HCT116 (cell line): ENCODE data around the gene RSL1D1. TPM values are rescaled to one million over a fixed set of nuclear protein-coding genes. Genes with fewer than 3 reads are reported as not detected.

Source experiments
- ATAC-seq: fragments of 200-7000 bp; cut with Tn5 transposase; 2 replicates; pipeline ENCODE4 v1.9.1; 2020; ENCODE audit warnings: mild to moderate bottlenecking, moderate library complexity
- BruUV-seq: library from RNA; stranded (reverse); fragments of 400-500 nt; replicated peaks from 2 replicates; lab custom pipeline; 2021; lab: Mats Ljungman, UMichigan
- CTCF ChIA-PET: fragments of 300-600 bp; sonication (Branson Sonifier 250); formaldehyde crosslinking; loops from one replicate; lab custom pipeline; 2021; ENCODE audit warnings: antibody characterized with exemption; lab: Charles Lee
- POLR2A ChIA-PET: fragments of 300-600, 350-600 bp; sonication (Branson Sonifier 250); formaldehyde crosslinking; loops from one replicate; lab custom pipeline; 2021; ENCODE audit warnings: antibody characterized with exemption; lab: Charles Lee
- RAD21 ChIA-PET, 2 experiments: fragments of 300-600 bp; sonication (Branson Sonifier 250); formaldehyde crosslinking; loops; one replicate each; lab custom pipeline; 2023; ENCODE audit warnings: low total read pairs in 2 of 2; ENCODE audit not compliant: uncharacterized antibody in 2 of 2, unreplicated experiment in 2 of 2, low non-redundant PET in 1 of 2; lab: Charles Lee
- DNase-seq: peaks from one replicate; pipeline ENCODE4 v3.0.0-alpha.2; 2010; ENCODE audit warnings: low read depth, low spot score
- H2AFZ ChIP-seq: fragments of 200-600 bp; shearing (Covaris generic), sonication (generic); 2 replicates; pipeline ENCODE4 v1.6.1; 2017; ENCODE audit warnings: low read depth, mixed run types, mixed read lengths, antibody characterized with exemption, low read length; ENCODE audit not compliant: poor library complexity, severe bottlenecking
- H3K27ac ChIP-seq: 2 replicates; pipeline ENCODE4 v1.5.1; 2012; ENCODE audit warnings: low read depth, low read length
- H3K27me3 ChIP-seq: fragments of 200-600 bp; sonication (generic); 2 replicates; pipeline ENCODE4 v1.6.1; 2016; ENCODE audit warnings: mixed run types, low read length, mixed read lengths; ENCODE audit not compliant: insufficient read depth
- H3K36me3 ChIP-seq, 2 experiments: fragments of 200-500 bp in 1 of 2; fragments of 200-600 bp in 1 of 2; sonication (Bioruptor generic) in 1 of 2; sonication (generic) in 1 of 2; 2 replicates each; pipeline versions ENCODE4 v1.5.1 to v1.6.1; 2014 to 2016; ENCODE audit warnings: low read length in 2 of 2, inconsistent platforms in 1 of 2, mixed read lengths in 1 of 2, mixed run types in 1 of 2; ENCODE audit not compliant: insufficient read depth in 2 of 2, control insufficient read depth in 1 of 2
- H3K4me1 ChIP-seq, 2 experiments: fragments of 200-600 bp in 1 of 2; sonication (generic) in 1 of 2; 2 replicates each; pipeline versions ENCODE4 v1.5.1 to v1.6.1; 2012 to 2017; ENCODE audit warnings: low read length in 2 of 2, inconsistent platforms in 1 of 2, mild to moderate bottlenecking in 1 of 2, mixed read lengths in 1 of 2, mixed run types in 1 of 2, moderate library complexity in 1 of 2; ENCODE audit not compliant: insufficient read depth in 2 of 2, control insufficient read depth in 1 of 2
- H3K4me2 ChIP-seq: fragments of 200-600 bp; sonication (generic); 2 replicates; pipeline ENCODE4 v1.6.1; 2017; ENCODE audit warnings: mixed run types, low read length, mixed read lengths
- H3K4me3 ChIP-seq, 2 experiments: fragments of 200-600 bp in 1 of 2; sonication (generic) in 1 of 2; replicated peaks in 1 of 2; 2 replicates each; pipeline ENCODE4 v1.5.1; 2011 to 2016; ENCODE audit warnings: low read length in 2 of 2, control low read depth in 1 of 2, low read depth in 1 of 2, mild to moderate bottlenecking in 1 of 2, mixed read lengths in 1 of 2, mixed run types in 1 of 2
- H3K79me2 ChIP-seq: fragments of 200-600 bp; sonication (generic); 2 replicates; pipeline ENCODE4 v1.6.1; 2017; ENCODE audit warnings: mild to moderate bottlenecking, mixed run types, low read length, moderate library complexity, mixed read lengths; ENCODE audit not compliant: insufficient read depth
- H3K9ac ChIP-seq: fragments of 200-600 bp; sonication (generic); 2 replicates; pipeline ENCODE4 v1.6.1; 2016; ENCODE audit warnings: low read length, mixed read lengths
- H3K9me2 ChIP-seq: fragments of 200-600 bp; sonication (generic), shearing (Covaris generic); 2 replicates; pipeline ENCODE4 v1.6.1; 2017; ENCODE audit warnings: mixed run types, mild to moderate bottlenecking, moderate library complexity; ENCODE audit not compliant: insufficient read depth
- H3K9me3 ChIP-seq, 2 experiments: fragments of 200-500 bp in 1 of 2; fragments of 200-600 bp in 1 of 2; sonication (Bioruptor generic) in 1 of 2; sonication (generic) in 1 of 2; 2 replicates each; pipeline ENCODE4 v1.6.1; 2014 to 2017; ENCODE audit warnings: low read length in 2 of 2, mixed read lengths in 2 of 2, inconsistent platforms in 1 of 2, low read depth in 1 of 2, mild to moderate bottlenecking in 1 of 2, mixed run types in 1 of 2, moderate library complexity in 1 of 2; ENCODE audit not compliant: control insufficient read depth in 1 of 2, insufficient read depth in 1 of 2
- H4K20me1 ChIP-seq: fragments of 200-600 bp; sonication (generic), shearing (Covaris generic); 2 replicates; pipeline ENCODE4 v1.6.1; 2017; ENCODE audit warnings: mixed run types, mild to moderate bottlenecking, moderate library complexity; ENCODE audit not compliant: insufficient read depth
- CEBPB ChIP-seq: IDR thresholded peaks from 2 replicates; pipeline ENCODE4 v1.6.1; 2012; ENCODE audit warnings: low read depth
- EZH2 ChIP-seq: fragments of 200-600 bp; sonication (generic); IDR thresholded peaks from 2 replicates; pipeline ENCODE4 v1.6.1; 2017; ENCODE audit warnings: antibody characterized with exemption, mixed run types
- EZH2phosphoT487 ChIP-seq: fragments of 200-600 bp; IDR thresholded peaks from 2 replicates; pipeline ENCODE4 v1.6.1; 2018; ENCODE audit warnings: antibody characterized with exemption, borderline replicate concordance
- FOSL1 ChIP-seq: IDR thresholded peaks from 2 replicates; pipeline ENCODE4 v1.6.1; 2012; ENCODE audit warnings: low read depth
- JUND ChIP-seq: IDR thresholded peaks from 2 replicates; pipeline ENCODE4 v1.6.1; 2012
- REST ChIP-seq: IDR thresholded peaks from 2 replicates; pipeline ENCODE4 v1.6.1; 2012; ENCODE audit warnings: low read depth
- SRF ChIP-seq: IDR thresholded peaks from 2 replicates; pipeline ENCODE4 v1.6.1; 2012; ENCODE audit warnings: low read depth
- ZFX ChIP-seq: fragments of 450-650 bp; IDR thresholded peaks from 2 replicates; pipeline ENCODE4 v1.6.1; 2017
- intact Hi-C: fragments of 100-400 bp; cut with micrococcal nuclease; formaldehyde crosslinking; loops from 2 replicates; pipeline ENCODE4 v1.10.0; 2022
- total RNA-seq: library from RNA; stranded (reverse); gene quantifications from one replicate; pipeline ENCODE4 v1.2.1, GENCODE V29; 2021; ENCODE audit not compliant: unreplicated experiment

The RSL1D1 gene
- total RNA-seq, 1 experiment from 2014 or later, result 291 TPM

- Histone ChIP-seq H3K4me2 (no peak overlapping the region), H3K9me3 (no peaks in the 10 kb centered on the region), H3K4me1 (no peaks in the 10 kb centered on the region), H3K27ac (no peak overlapping the region), H3K36me3 (peaks cover 27 to 52% of the 10 kb centered on the region in 2 experiments), H3K27me3 (no peaks in the 10 kb centered on the region), H3K79me2 (peaks cover 51% of the 10 kb centered on the region), H3K9ac (no peak overlapping the region), H3K9me2 (no peaks in the 10 kb centered on the region), H4K20me1 (peaks cover 3% of the 10 kb centered on the region; the same call in 1 of the 2 replicates), H2AFZ (no peak overlapping the region), H3K4me3 (no peak overlapping the region)
- DNase-seq, result no peak
- no peak for ATAC-seq
- no TSS peak for BruUV-seq
- TF ChIP-seq SRF, result no peak
- TF ChIP-seq JUND, result no peak
- no peak for TF ChIP-seq CEBPB
- no peak for TF ChIP-seq EZH2
- TF ChIP-seq ZFX, result no peak
- TF ChIP-seq REST, result no peak
- TF ChIP-seq FOSL1, result no peak
- no peak for TF ChIP-seq EZH2phosphoT487
- ChIA-PET POLR2A (no interaction called here), RAD21 (no interaction called here), CTCF (no interaction called here)
- intact Hi-C loops, result loop anchor here (1.0 kb wide), 1 partner anchor 26 kb away; no protein-coding TSS in a partner anchor
Observed at GRCh38 chr16:11892761-11893160, 41.4 kb upstream of the RSL1D1 start.
